HG03342 (cell line): ENCODE measurements around the gene ZC3H18.
"Not testable (repeated sequence)": the region's sequence is repeated elsewhere in the genome, so short reads cannot be mapped to it uniquely, and the experiment has no call there.

Experiments
- ATAC-seq: cut with Tn5 transposase; IDR thresholded peaks from one replicate; pipeline ENCODE4 v1.9.1; 2021; ENCODE audit warnings: mild to moderate bottlenecking, moderate library complexity; ENCODE audit not compliant: unreplicated experiment

ZC3H18 gene

GRCh38 chr16:88600539-88600896, 30.3 kb downstream of the ZC3H18 start:
- no peak for ATAC-seq

DNA sequence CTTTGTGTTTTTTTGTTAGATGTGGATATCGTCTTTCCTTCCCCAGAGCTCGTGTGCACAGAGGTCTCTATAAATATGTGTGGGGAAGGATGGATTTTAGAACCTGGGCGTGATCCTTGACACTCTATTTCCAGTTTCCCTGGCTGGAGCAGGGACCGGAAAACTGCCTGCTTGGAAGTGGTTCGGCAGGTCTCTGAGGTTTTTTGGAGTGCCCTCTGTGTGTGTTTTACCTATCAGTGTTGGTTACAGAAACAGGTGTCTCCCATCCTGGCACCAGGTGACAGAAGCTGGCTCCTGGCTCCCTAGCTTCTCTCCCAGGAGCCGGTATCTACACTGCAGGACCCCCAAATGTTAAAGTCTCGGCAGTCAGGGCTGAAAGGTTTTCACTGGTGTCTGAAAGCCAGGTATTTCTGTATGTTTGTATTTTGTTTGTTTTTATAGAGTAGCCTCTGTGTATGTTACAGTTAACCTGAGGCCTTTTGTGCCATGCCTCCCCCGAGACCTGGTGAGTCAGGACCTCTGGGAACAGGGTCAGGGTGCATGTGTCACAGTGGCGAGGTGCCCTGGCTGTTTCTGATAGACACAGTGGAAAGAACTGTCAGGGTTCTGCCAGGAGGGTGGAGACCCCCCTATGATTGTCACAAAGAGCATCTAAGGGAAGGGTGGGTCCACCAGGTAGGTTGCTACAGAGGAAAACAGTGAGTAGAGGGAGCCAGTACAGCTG, 31.3 kb downstream of the ZC3H18 start:
- no peak for ATAC-seq

DNA sequence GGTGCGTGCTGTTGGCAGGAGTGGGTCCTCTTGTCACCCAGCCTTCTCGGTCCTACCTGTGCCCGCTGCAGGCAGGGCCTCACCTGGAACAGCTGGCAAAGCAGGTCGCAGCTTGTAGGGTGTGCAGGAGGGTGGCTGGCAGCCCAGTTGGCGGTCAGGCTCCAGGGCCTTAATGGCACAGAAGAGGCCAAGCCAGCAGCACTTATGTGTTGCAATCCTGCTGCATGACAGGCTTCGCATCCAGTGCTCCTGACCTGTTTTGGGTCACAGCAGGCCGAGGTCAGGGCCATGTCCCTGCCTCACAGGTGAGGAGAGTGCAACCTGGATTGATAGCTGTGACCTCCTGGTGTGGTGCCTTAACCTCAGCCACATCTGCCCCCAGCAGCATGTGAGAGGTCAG, 31.9 kb downstream of the ZC3H18 start:
- ATAC-seq = no peak

- no peak for ATAC-seq
Measured at GRCh38 chr16:88605186-88606147, 35.3 kb downstream of the ZC3H18 start.

- ATAC-seq = no peak
Measured at GRCh38 chr16:88606148-88606757, 36.0 kb downstream of the ZC3H18 start.

DNA sequence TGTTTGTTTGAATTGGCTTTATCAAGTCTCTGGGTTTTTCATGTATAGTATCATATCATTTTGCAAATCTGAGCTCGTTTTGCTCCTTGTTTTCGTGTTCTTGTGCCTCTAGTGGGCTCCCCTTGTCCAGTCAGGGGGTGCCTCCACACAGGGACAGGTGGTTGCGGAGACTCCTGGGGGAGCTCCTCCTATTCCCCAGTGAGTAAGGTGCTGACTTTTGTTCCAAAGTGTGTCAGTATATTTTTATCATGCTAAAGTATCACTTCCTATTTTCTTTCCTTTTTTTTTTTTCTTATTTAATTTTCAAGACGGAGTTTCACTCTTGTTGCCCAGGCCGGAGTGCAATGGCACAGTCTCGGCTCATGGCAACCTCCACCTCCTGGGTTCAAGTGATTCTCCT, 37.9 kb downstream of the ZC3H18 start:
- no peak for ATAC-seq

- ATAC-seq = not testable (repeated sequence)
Measured at GRCh38 chr16:88609426-88609825, 39.2 kb downstream of the ZC3H18 start.

GRCh38 chr16:88610080-88610479, 39.9 kb downstream of the ZC3H18 start:
- ATAC-seq = no peak

GRCh38 chr16:88610909-88611812, 41.0 kb downstream of the ZC3H18 start:
- no peak for ATAC-seq

DNA sequence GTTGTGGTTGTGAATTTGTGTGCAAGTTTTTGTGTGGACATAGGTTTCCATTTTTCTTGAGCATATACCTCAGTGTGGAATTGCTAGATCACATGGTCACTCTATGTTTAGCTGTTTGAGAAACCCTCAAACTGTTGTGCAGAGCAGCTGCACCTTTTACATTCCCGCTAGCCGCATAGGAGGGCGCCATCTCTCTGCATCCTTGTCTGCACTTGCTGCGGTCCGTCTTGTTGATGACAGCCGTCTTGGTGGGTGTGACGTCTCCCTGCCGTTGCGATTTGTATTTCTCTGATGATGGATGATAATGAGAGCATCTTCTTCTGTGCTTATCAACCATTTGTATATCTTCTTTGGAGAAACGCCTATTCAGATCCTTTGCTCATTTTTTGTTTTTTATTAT, 43.1 kb downstream of the ZC3H18 start:
- no peak for ATAC-seq

- ATAC-seq = no peak
Measured at GRCh38 chr16:88613911-88614817, 44.0 kb downstream of the ZC3H18 start.

- no peak for ATAC-seq
Measured at GRCh38 chr16:88614818-88615580, 44.8 kb downstream of the ZC3H18 start.

DNA sequence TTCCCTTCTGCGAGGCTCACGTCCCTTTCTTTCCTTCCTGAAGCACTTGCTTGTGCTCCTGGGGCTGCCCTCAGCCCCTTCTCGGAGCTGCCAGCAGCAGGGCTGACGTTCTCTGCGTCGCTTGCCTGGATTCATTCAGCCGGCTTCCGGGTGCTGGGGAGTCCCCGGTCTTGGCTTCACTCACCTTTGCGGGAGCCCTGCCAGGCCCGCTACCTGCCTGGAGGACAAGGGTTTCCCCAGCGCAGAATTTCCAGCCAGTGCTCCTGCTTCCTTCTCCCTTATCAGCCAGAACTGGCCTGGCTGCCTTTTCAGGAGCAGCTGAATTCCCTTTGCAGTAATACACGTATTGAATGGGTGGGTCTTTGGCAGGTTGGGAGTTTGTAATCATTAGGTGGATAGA, 46.1 kb downstream of the ZC3H18 start:
- ATAC-seq = no peak

- ATAC-seq = no peak
Measured at GRCh38 chr16:88616736-88617135, 46.5 kb downstream of the ZC3H18 start.

DNA sequence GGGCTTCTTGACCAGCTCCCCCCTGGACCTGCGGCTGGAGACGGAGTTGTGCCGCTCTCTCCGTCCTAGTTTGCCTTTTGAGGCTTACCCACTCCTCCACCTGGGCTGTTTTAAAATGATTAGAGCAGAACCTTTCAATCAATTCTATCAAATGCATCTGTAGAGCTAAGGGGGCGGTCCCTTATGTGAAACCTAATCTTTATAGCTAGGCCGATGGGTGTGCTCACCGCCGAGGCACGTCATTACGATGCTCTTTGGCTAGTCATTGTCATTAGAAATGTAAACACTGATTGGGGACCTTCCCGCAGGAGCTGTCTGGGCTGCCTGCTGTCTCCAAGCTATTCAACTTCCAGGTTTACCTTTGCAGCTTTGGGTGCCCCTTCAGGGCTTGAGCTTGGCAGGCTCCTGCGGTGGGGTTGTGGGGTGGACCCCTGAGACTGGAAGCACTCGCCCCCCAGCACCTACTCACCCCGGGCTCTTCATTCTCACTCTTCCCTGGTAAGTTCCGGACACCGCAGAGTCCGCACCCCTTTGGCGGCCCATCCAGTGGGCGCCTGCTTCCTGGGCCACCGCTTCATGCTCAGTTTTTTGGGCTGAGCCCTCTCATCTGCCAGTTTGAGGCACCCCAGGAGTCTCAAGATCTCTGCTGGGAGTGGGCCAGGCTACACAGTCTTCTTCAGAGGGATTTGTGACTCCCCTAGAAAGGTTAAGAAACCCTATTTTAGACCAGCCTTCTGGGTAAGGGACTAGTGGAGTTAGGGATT, 47.2 kb downstream of the ZC3H18 start:
- ATAC-seq = no peak

- ATAC-seq = no peak
Measured at GRCh38 chr16:88618182-88618955, 48.2 kb downstream of the ZC3H18 start.

DNA sequence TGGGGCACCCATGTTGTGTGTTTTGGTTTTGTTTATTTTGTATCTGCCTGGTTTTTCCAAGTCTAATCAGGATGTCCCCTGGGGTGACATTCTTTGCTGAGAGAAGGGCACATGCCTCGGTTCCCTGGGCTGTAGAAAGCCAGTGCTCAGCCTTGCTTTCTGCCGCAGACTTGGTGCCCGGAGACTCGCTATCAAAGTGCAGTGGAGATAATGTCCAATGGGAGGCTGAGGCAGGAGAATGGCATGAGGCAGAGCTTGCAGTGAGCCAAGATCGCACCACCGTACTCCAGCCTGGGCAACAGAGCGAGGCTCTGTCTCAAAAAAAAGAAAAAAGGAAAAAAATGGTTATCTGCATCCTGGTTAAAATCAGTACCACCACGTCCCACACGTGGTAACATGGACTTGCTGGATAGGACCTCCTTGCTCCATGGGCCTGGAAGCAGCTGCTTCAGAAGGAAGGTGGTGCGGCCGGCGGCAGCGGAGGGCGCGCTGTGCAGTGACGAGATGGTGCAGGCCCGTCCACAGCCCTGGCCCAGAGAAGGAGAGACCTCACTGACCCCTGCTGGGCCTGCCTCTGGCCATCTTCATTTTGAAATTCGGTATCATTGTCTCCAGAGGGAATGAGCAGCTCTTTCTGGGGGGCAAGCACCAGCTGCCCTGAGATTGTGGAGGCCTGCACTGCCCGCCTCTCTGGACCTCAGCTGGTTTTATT, 48.9 kb downstream of the ZC3H18 start:
- ATAC-seq = no peak
